Measurements from ENCODE around the gene PAPOLB. TPM values are rescaled to one million over a fixed set of nuclear protein-coding genes. Genes with fewer than 3 reads are reported as not detected.

The PAPOLB gene
- total RNA-seq, 1 experiment from 2014 or later = 0.13 TPM

DNA sequence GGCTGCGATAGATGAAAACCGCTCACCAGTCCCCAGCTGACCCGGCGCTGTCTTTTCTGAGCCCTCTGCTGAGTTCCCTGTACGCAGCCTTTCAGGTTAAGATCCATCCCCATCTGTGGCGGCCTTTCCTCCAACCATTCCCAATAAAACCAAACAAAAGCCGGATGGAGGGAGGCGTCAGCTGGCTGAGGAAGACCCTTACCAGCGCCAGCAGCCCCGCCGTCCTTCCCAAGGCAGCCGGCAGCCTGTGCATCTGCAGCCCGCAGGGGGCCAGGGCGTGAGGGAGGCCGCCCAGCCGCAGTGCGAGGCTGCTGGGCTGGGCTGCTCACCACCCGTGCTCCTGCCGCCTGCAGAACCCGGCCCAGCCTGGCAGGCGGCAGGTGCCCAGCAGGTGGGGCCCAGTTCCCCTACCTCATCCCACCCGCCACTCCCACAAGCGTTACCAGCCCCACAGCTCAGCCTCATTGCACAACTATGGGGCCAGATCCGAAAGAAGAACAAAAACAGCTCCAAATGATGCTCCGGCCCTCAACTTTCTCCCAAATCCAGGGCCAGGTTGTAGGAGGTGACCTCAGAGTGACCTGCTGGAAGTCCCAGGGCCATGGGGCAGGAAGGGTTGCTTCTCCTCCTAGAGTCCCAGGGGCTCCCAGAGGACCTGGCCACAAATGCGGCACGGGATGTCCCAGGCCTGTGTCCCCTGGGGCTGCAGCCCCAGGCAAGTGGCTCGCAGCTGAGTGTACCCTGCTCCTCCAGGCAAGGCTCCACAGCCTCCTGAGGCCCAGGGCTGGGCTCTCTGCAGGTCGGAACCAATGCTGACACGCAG lies 23.8 kb downstream of the PAPOLB start:
- no peak overlapping the region for H4K8ac ChIP-seq (replicated peaks; ENCODE audit: insufficient read length, low read depth, low read length)
- H3T11ph ChIP-seq (ENCODE audit: low read length) = no peak overlapping the region
- no peak overlapping the region for H2BK12ac ChIP-seq (ENCODE audit: insufficient read length, low read depth, low read length)
- no peaks in the 10 kb centered on the region for H3K79me1 ChIP-seq (ENCODE audit: insufficient read depth, low read depth, low read length, poor library complexity, severe bottlenecking)
- TF ChIP-seq CTCF (conservative IDR thresholded peaks at IDR 0.05) = no peak
- Mint-ChIP-seq H3K9me3 (no peaks in the 10 kb centered on the region), H3K27ac (no peak overlapping the region), H3K36me3 (ENCODE audit: insufficient read depth in 1 of 3, low read depth in 3 of 3) (no peaks in the 10 kb centered on the region), H3K4me3 (no peak overlapping the region; a peak in 1 of 5 replicates), H3K27me3 (ENCODE audit: low read depth) (no peaks in the 10 kb centered on the region; the same call in 1 of the 2 replicates), H3K4me1 (peaks cover 0 to 7% of the 10 kb centered on the region in 2 experiments; a peak in 3 of 4 replicates)
- no peak overlapping the region for H3K4ac ChIP-seq (ENCODE audit: low read depth, low read length)
- WGBS (ENCODE audit: extremely low coverage, insufficient read length, low lambda C conversion rate) = no CpG with 5 or more reads among the region's 30 CpGs
- no peak overlapping the region for H3K56ac ChIP-seq (ENCODE audit: insufficient read length, low read depth, low read length)
- H2BK20ac ChIP-seq (ENCODE audit: low read depth, low read length, poor library complexity, severe bottlenecking) = no peak overlapping the region
- no peak overlapping the region for H3K18ac ChIP-seq (ENCODE audit: insufficient read length, low read depth, low read length)
- no peak overlapping the region for H2BK15ac ChIP-seq (ENCODE audit: low read depth, low read length)
- H3K27me3 ChIP-seq (ENCODE audit: insufficient read depth, low read length) = no peaks in the 10 kb centered on the region
- H2BK5ac ChIP-seq (ENCODE audit: insufficient read length, low read length) = no peak overlapping the region
- H2AK5ac ChIP-seq (ENCODE audit: insufficient read length, low read length) = no peak overlapping the region
- H2AFZ ChIP-seq (ENCODE audit: low read length) = no peak overlapping the region
- H3K4me2 ChIP-seq (ENCODE audit: insufficient read depth, insufficient read length, low read length) = no peak overlapping the region
- H3K23ac ChIP-seq (ENCODE audit: insufficient read length, low read depth, low read length) = no peak overlapping the region
- no peak overlapping the region for H2BK120ac ChIP-seq (ENCODE audit: low read depth, low read length, poor library complexity, severe bottlenecking)
- H4K91ac ChIP-seq (ENCODE audit: insufficient read length, low read depth, low read length) = no peak overlapping the region
- no peaks in the 10 kb centered on the region for H3K9me3 ChIP-seq (ENCODE audit: control insufficient read depth, low read depth, low read length)
- H4K20me1 ChIP-seq (ENCODE audit: control insufficient read depth, insufficient read depth, insufficient read length) = no peaks in the 10 kb centered on the region
- no peaks in the 10 kb centered on the region for H3K4me1 ChIP-seq (ENCODE audit: insufficient read depth, low read length)
- no peak overlapping the region for H3K9ac ChIP-seq (ENCODE audit: extremely low read depth, insufficient read length, low read length)
- no peak overlapping the region for H3K27ac ChIP-seq (ENCODE audit: insufficient read length, low read depth, low read length)
- no peaks in the 10 kb centered on the region for H3K23me2 ChIP-seq (ENCODE audit: insufficient read length, low read depth, low read length, poor library complexity, severe bottlenecking)
- H4K5ac ChIP-seq (ENCODE audit: insufficient read length, low read depth, low read length) = no peak overlapping the region
- no peak overlapping the region for H3K14ac ChIP-seq (ENCODE audit: insufficient read depth, low read length)
- no peak for DNase-seq
- no peaks in the 10 kb centered on the region for H3K79me2 ChIP-seq (ENCODE audit: insufficient read depth, low read length)

All from H9 (cell line).